HG03097 (cell line): ENCODE measurements around the gene ATP6V1G1.
"Not testable (repeated sequence)": the region's sequence is repeated elsewhere in the genome, so short reads cannot be mapped to it uniquely, and the experiment has no call there.

Source experiments
- ATAC-seq: cut with Tn5 transposase; IDR thresholded peaks from one replicate; pipeline ENCODE4 v1.9.1; 2021; ENCODE audit not compliant: unreplicated experiment, low FRiP score

ATP6V1G1 gene

DNA sequence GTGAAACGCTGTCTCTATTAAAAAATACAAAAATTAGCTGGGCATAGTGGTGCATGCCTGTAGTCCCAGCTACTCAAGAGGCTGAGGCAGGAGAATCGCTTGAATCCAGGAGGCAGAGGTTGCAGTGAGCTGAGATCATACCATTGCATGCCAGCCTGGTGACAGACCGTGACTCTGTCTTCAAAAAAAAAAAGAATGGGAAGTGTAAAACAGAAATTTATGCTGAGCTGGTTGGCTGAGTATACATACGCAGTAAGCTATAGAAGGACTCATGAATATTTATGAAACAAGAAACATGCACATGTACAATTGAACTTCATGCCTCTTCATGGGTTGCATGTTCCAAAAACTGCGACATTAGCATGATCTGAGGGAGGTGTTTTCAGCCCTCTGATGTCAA, 10.8 kb upstream of the ATP6V1G1 start:
- not testable (repeated sequence) for ATAC-seq

DNA sequence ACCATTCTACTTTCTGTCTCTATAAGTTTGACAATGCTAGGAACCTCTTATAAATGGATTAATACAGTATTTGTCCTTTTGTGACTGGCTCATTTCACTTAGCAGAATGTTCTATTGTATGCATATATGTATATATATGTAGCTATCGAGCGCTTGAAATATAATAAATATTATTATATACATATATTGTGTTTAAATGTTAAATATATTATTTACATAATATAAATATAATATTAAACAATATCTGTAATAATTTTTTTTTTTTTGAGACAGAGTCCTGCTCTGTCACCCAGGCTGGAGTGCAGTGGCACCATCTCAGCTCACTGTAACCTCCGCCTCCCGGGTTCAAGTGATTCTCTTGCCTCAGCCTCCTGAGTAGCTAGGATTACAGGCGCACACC, 9.4 kb upstream of the ATP6V1G1 start:
- not testable (repeated sequence) for ATAC-seq

DNA sequence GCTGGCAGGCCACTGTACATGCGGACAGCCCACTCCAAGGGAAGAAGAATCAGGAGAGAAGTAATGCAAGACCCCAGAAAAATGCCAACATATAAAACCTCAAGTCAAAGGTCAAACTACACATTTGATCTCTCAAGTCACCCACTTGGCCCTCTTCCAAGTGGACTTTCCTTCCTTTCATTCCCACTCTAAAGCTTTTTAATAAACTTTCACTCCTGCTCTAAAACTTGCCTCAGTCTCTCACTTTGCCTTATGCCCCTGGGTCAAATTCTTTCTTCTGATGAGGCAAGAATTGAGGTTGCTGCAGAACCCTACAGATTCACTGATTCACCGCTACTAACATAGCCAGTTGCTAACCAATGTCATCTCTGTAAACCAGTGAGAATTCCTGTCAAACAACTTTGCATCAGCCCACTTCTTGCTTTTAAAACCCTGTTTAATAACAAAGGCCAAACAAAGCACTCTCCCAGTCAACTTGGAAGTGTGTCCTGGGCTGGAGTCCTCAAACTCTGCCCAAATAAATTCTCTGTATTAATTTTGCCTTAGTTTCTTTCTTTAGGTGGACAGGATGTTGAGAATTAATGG, 6.9 kb upstream of the ATP6V1G1 start:
- no peak for ATAC-seq

GRCh38 chr9:114583371-114584155, 4.0 kb upstream of the ATP6V1G1 start:
- ATAC-seq: no peak

- ATAC-seq: no peak
Measured at GRCh38 chr9:114588210-114588609, 641 bp downstream of the ATP6V1G1 start.

DNA sequence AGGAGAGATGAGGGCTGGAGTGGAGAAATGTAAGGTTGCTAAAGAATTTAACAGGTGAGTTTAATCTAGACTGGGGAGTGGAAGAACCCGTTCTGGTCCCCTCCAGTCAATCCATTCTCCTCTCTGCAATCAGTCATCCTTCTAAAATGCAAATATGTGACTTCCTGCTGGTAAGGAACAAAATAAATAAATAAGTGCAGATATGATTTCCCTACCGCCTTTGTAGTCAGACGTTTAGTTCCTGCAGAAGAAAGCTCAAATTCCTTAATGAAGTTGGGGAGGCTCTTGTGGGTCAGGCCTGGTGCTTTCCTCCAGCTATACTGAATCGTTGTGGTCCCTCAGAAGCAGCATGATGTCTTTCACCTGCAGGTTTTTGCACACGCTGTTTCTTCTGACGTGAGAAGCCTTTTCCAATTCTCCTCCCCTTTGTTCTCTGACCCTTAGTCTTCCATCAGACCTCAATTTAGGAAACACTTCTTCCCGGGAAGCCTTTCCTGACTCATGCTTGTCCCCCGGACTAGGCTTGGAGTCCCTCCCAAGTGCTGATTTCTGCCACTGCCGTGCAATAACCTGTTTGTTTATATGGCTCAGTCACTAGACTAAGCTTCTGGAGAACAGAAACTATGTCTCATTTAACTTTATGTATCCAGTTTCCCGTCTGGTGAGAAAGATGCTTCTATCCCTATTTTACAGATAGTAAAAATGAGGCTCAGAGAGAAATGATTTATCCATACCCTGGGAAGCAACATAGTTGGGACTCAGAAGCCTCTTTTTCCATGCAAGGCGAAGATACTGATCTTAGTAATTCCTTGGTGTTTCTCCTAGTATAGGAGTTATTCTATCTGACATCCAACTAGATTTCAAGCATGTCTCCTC, 1.3 kb downstream of the ATP6V1G1 start:
- ATAC-seq: no peak

- no peak for ATAC-seq
Measured at GRCh38 chr9:114590328-114590727, 2.8 kb downstream of the ATP6V1G1 start.

DNA sequence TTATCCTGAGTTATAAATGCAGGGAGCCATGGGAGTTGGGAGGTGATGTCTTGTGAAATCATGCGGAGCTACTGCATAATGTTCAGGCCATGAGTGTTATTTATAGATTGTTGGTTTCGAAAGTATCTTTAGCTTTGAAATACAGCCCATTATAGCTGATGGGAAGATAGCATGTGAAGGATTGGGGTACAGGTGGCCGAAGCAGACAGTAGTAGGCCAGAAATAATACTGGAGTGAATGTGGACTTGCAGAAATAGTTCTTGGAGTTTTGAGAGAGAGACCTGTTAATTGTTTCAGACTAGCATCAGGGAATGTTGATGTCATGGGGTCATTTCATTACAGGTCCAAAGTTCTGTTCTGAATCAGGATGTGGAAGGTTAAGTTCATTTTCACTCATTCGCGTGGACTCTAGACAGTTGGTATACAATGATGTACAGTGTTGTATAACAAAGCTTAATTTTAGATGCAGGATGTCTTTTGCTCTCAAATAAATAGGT, 3.8 kb downstream of the ATP6V1G1 start:
- ATAC-seq: no peak

DNA sequence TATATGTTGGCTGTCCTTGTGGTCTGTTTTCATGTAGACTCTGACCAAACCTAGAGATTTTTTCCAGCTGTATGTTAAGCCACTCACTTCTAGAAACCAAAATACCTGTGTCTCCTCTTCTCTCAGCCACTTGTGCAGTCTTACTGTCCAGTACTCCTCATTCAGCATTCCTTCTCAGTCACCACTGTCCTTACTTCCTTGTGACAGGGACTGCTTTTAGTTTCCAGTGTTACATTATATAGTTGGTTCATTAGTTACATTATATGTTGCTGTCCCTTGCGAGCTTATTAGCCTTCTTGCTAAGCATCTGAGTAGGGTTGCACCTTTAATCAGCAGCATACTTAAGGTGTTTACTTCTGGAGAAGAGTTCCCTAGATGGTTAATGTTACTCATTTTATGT, 4.3 kb downstream of the ATP6V1G1 start:
- no peak for ATAC-seq

- no peak for ATAC-seq
Measured at GRCh38 chr9:114592356-114592755, 4.8 kb downstream of the ATP6V1G1 start.

GRCh38 chr9:114594136-114594535, 6.6 kb downstream of the ATP6V1G1 start:
- no peak for ATAC-seq

DNA sequence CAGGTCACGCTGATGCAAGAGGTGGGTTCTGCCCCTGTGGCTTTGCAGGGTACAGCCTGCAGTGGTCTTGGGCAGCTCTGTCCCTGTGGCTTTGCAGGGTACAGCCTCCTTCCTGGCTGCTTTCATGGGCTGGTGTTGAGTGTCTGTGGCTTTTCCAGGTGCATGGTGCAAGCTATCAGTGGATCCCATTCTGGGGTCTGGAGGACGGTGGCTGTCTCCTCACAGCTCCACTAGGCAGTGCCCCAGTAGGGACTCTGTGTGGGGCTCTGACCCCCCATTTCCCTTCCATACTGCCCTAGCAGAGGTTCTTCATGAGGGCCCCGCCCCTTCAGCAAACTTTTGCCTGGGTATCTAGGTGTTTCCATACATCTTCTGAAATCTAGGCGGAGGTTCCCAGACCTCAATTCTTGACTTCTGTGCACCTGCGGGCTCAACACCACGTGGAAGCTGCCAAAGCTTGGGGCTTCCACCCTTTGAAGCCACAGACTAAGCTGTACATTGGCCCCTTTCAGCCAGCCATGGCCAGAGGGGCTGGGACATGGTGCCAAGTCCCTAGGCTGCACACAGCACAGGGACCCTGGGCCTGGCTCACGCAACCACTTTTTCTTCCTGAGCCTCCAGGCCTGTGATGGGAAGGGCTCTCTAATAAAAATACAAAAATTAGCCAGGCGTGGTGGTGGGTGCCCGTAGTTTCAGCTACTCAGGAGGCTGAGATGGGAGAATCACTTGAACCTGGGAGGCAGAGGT, 13.1 kb downstream of the ATP6V1G1 start:
- not testable (repeated sequence) for ATAC-seq

- ATAC-seq: not testable (repeated sequence)
Measured at GRCh38 chr9:114601787-114602186, 14.2 kb downstream of the ATP6V1G1 start.

DNA sequence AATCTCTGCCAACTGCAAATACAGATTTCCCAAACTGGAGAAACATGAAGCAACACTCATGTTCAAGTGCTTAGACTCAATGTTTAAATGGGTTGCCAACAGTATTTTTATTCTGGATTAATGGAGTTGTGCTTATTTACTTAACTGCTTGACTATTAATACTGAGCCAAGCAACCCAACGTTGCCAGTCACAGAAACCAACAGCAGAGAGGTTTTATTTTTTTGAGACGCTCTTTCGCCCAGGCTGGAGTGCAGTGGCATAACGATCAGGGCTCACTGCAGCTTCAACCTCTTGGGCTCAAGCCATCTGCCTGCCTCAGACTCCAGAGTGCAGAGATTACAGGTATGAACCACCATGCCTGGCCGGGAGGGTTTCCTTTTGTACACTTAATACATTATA, 15.1 kb downstream of the ATP6V1G1 start:
- no peak for ATAC-seq

GRCh38 chr9:114603248-114603647, 15.7 kb downstream of the ATP6V1G1 start:
- ATAC-seq: no peak

DNA sequence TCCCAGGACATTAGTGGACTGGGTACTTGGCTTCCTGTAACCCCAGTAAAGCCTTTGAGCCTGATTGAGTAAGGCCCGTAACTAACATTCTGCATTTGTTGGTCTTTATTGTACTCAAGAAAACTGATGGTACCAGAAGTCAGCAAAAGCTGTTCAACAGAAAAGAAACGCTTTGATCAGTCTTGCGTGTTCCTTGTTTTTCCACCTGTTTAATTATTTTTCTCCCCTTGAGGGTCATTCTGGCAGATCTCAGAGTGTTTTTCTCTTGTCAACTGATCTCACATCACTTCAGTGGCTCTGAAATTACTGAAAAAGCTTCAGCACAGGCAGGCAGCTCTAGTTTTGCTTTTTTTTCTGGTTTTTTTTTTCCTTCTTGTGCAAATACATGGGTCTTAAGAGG, 17.4 kb downstream of the ATP6V1G1 start:
- no peak for ATAC-seq

DNA sequence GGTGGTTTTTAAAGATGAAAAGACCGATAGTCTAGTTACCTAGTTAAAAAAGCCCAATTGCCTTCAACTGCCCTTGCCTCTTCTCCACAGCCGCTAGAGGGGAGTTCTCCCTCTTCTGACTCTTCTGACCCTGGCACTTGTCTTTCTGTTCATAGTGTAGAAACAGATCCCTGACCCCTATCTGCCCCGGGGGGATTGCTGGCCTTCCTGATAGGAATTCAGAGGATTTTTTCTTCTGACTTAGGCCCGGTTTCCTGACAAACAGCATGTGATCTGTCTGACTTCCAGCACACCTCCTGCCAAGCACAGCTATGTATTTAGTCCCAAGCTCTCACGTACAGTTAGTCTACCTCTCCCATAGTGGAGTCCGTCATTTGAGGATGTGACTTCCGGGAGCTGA, 18.5 kb downstream of the ATP6V1G1 start:
- no peak for ATAC-seq

DNA sequence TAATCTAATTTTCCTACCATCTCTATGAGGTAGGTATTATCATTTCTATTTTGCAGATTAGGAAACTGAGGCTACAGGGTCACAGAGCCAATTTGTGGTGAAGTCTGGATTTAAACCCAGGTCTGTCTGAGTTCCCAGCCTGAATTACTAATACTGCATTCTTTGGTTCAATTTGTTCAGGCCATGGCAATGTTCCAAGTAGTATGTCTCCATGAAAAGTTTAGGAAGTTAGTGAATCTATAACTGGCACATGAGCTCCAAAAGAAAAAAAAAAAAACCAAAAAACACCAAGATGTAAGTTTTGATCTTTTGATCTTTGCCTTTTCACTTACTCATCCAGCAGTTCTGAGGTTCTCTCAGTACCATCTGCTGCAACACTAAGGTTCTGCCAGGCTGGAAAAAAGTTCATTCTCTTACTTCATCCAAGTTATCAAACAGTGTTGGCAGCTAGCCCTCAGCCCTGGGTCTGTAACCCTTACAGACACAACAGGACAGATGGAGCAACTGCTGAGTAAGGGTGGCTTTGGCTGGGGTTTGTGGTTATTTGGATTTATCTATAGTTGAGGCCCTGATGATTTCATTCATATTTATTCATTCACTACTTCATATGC, 19.1 kb downstream of the ATP6V1G1 start:
- ATAC-seq: no peak

DNA sequence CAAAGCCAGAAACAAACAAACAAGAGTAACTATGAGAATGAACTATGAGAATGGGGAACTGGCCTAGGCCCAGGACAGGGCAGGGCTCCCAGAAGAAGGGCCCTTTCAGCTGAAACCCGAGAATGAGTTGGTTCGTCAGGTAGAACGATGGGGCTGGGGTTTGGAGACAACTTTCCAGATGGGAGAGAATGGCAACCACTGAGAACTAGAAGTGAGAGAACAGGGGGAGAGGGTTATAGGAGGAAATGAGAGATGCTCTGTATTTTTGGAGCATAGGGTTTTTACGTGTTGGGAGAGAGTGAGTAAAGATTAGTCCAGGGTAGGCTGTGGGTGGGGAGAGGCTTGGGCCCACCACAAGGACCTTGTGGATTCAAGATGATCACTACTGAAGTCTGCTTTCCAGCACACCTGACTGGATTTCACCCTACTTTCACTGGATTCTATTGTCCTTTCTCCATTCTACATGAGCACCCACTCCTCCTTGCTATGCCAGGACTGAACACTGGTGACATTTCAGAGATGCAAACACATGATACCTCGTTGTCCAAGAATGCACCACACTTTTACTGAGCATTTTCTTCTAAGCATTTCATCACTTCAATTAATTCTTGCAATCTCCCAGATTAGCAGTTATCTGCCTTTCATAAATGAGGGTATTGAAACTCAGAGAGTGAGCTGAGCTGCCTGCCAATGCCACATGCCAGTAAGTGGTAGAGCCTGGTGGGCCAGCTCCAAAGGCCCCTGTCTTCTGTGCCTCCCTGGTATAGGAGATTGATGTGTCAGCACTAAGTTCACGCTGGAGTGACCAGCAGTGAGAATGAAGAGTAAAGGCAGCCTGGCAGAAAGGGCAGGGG, 20.3 kb downstream of the ATP6V1G1 start:
- no peak for ATAC-seq
